ENCODE data around the gene GSE1.

GSE1 gene

GRCh38 chr16:85683363-85683762 is 70.2 kb downstream of the GSE1 start:
- DNase-seq, result no peak

GRCh38 chr16:85685251-85685650 is 72.1 kb downstream of the GSE1 start:
- no peak for DNase-seq

DNA sequence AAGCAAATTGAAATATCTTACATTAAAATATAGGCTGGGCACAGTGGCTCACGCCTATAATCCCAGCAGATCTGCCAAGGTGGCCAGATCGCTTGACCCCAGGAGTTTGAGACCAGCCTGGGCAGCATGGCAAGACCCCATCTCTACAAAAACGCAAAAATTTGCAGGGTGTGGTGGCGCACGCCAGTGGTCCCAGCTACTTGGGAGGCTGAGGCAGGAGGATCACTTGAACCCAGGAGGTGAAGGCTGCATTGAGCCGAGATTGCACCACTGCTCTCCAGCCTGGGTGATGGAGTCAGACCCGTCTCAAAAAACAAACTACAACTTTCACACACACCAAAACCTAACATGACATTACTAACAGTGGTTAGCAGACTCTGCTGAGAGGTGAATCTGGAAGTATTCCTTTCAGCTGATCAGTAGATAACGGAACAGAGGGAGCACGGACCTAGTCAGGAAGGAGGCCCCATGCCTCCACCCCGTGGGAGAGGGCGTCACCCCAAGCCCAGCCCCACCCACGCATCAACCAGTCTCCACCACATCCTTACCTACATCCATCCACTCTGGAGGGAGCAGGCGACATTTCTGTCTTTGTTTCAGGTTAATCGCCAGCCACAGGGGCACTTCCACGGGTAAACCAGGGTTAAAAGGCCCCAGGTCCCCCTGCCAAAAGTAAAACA is 73.9 kb downstream of the GSE1 start:
- no peak for DNase-seq

GRCh38 chr16:85687651-85688471 is 74.7 kb downstream of the GSE1 start:
- no peak for DNase-seq

DNA sequence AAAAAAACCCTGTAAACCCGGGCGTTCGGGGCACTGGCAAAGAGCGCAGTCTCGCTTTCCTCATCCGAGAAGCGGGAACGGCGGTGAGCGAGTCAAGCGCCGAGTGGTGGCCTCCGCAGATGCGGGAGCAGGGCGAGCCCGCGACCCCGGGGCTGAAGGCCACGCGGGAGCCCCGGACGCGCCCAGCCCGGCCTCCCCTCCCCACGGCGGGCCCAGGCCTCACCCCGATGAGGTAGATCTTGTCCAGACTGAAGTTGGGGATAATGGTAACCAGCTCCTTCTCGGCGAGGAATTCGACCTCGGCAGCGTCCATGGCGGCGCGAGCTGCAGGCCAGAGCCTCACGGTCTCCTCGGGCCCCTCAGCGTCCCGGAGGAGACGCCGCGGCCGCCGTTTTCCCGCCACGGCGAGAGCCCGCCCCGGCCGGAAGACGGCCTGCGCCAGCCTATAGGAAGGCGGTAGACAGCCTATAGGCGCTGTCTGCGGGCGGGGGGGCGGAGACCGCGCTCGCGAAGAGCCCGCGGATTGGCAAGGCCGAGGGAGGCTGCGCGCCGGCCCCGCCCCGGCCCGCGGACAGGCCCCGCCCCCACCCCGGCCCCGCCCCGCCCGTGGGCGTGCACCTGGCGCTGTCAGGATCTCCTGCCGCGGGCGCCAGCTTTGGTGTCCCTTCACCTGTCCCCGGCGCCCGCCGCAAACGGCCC is 75.6 kb downstream of the GSE1 start, which contains the start of gene GINS2:
Gene GINS2 (minus strand): TSS at position 369 of the 699 bp plus-strand sequence. CDS start 56 bp downstream, at position 313.
- DNase-seq, result peak; percentile 88

DNA sequence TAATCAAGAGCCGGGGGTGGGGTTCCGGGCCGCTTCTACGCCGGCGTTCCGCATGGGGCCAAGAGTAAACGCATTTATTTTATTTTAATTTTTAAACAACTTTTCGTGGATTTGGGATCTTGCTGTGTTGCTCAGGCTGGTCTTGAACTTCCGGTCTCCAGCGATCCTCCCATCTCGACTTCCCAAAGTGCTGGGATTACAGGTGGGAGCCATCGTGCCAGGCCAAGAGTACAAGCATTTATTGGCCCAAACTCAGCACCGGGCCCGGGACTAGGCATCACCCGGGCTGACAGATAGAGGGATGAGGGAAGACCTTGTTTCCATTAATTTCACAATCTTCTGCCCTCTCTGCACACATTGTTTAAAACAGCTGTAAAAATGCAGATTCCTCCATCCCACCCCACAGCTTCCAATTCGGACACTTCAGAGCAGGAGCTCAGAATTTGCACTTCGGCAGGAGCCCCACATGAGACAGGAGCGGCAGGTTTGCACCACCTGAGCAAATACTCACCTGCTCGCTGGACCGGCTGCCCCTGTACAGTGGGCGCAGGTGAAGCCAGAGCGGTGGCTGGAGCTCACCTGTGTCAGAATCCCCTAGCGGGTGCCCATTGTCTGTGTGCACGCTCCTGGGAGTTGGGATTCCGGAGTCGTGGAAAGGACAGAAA is 76.3 kb downstream of the GSE1 start:
- no peak for DNase-seq

- no peak for DNase-seq
These were observed 76.8 kb downstream of the GSE1 start for GRCh38 chr16:85689950-85690320.

DNA sequence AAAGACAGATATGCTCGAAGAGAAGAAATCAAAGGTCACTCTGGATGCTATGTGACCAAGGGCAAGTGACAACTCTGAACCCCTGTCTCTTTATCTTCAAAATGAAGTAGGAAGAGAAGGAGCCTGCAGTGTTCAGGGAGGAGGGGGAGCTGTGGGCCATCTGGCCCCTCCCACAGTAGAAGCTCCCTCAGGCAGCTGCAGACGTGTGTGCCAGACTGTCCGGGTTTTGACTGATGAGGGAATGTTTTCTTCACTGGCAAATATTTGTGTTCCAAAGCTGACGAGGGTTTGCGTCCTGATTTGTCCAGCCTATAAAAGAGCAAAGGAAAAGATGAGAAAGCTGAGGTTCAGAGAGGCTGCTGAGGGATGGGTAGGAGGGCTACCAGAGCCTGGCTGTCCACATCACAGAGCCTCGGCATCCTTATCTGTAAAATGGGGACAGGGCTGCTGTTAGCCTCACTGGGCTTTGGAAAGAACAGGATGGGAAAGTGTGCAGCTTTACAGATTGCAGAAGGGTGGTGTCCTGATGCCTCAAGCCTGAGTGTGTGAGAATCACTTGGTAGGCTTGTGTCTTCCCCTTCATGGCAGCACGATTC is 77.4 kb downstream of the GSE1 start:
- no peak for DNase-seq

GRCh38 chr16:85695196-85696128 is 82.3 kb downstream of the GSE1 start:
- DNase-seq, result no peak

GRCh38 chr16:85696781-85697180 is 83.7 kb downstream of the GSE1 start:
- no peak for DNase-seq

- DNase-seq, result no peak
These were observed 84.3 kb downstream of the GSE1 start for GRCh38 chr16:85697431-85697830.

- DNase-seq, result no peak
These were observed 85.4 kb downstream of the GSE1 start for GRCh38 chr16:85698459-85698891.

GRCh38 chr16:85698935-85699558 is 85.9 kb downstream of the GSE1 start:
- no peak for DNase-seq

- DNase-seq, result no peak
These were observed 86.5 kb downstream of the GSE1 start for GRCh38 chr16:85699628-85700027.

DNA sequence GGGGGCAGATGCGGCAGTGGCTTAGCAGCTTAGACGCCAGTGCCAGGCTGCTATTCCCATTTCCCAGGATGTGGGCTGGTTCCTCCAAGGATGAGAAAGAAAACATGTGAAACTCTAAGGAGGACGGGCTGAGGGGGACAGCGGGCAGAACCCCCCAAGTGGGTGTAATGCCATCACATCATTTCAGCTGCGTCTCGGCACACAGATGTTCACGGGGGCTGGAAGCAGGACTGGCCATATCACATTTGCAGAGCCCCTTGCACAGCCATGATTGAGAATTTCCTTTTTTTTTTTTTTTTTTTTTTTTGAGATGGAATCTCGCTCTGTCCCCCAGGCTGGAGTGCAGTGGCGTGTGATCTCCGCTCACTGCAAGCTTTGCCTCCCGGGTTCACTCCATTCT is 90.9 kb downstream of the GSE1 start:
- DNase-seq, result no peak

- no peak for DNase-seq
These were observed 92.1 kb downstream of the GSE1 start for GRCh38 chr16:85704900-85705846.

DNA sequence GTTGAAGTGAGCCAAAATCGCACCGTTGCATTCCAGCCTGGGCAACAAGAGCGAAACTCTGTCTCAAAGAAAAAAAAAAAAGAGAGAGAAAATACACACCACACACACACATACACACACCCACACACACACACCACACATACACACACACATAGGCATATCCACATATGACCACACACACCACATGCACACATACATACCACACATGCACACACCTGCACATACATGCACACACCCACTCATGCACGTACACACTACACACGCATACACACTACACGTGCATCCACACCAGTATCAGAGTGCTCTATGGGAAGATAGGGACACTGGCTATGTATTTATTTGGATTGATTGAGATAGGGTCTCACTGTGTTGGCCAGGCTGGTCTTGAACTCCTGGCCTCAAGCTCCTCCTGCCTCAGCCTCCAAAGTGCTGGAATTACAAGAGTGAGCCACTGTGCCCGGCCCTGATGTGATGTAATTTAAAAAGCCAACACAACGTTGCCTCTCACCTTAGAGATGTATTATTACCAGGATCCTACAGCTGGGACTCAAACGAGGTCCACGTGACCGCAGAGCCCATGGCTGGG is 93.4 kb downstream of the GSE1 start:
- DNase-seq, result no peak

DNA sequence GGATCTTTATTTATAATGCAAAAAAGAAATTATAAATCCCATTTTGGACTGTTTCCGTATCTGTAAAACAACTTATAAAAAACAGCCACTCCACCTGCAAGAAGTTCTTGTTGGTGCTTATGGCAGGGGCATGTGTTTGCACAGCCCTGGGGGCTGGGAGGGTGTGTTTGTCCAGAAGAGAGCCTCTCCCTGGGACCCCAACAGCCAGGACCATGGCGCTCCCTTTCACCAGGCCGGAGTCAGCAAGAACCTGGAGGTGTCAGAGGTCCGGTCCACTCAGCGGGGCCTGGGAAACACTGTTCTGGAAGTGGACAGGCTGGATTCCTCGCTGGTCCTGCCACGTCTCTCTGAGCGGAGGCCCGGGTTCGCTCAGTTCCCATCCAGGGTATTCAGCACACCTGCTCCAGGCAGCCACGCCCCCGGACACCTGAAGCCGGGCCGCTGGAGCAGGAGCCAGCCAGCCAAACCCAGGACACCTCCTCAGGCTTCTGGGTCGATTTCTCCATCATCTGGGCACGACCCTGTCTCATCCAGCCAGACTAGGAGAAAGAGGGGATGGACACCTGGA is 94.5 kb downstream of the GSE1 start:
- no peak for DNase-seq

DNA sequence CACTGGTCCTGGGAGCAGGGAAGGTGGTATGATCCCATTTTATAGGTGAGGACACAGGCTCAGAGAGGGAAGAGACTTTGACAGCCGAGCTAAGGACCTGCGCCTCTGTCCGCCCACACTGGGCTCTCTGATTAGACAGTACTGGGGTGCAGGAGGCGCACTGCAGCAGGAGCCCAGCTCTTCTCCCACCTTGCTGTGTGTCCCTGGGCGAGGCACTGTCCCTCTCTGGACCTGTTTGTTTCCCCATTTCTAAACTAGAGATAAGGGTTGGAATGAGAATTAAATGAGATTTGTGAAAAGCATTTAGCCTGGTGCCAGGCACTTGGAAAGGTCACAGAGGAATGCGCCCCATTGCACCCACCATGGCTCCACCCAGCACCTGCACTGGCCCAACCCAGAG is 95.2 kb downstream of the GSE1 start:
- no peak for DNase-seq
